ENCODE data around the gene FASTK.

- TF ChIP-seq ELF4 (IDR thresholded peaks at IDR 0.05) (no peak), NFRKB (IDR thresholded peaks at IDR 0.05) (no peak), FOXM1 (IDR thresholded peaks at IDR 0.05; ENCODE audit: borderline replicate concordance) (no peak)
Observed at GRCh38 chr7:151088856-151089699, 8.5 kb upstream of the FASTK start.

Data from HEK293T (cell line).